Adrenal gland (tissue), 12 donors: ENCODE measurements around the gene SLC25A21. TPM values are rescaled to one million over a fixed set of nuclear protein-coding genes. Genes with fewer than 3 reads are reported as not detected.

ENCODE experiments used
- DNase-seq, 7 donors: peaks; one replicate each; pipeline ENCODE4 v3.0.0-alpha.2; 2019 to 2020
- H3K27ac ChIP-seq, 5 donors: fragments of 200-600 bp; sonication (generic) in 4 of 5; 1 replicate in 3 of 5; 2 replicates in 2 of 5; pipeline versions ENCODE4 v1.5.1 to v1.8.0; 2016 to 2020; ENCODE audit warnings: mild to moderate bottlenecking in 1 of 5
- H3K27me3 ChIP-seq: fragments of 200-600 bp; 2 replicates; pipeline ENCODE4 v1.8.0; 2021
- H3K36me3 ChIP-seq, 2 donors: fragments of 200-600 bp; replicated peaks in 1 of 2; 1 replicate in 1 of 2; 2 replicates in 1 of 2; pipeline versions ENCODE4 v1.5.1 to v1.8.0; 2018 to 2022
- H3K4me1 ChIP-seq, 2 donors: fragments of 200-600 bp; replicated peaks in 1 of 2; 1 replicate in 1 of 2; 2 replicates in 1 of 2; pipeline versions ENCODE4 v1.5.1 to v1.8.0; 2018 to 2021
- H3K4me3 ChIP-seq, 4 donors: fragments of 200-600 bp; sonication (generic) in 3 of 4; one replicate each; pipeline ENCODE4 v1.5.1; 2016 to 2018
- H3K9me3 ChIP-seq, 3 donors: fragments of 200-600 bp; sonication (generic) in 1 of 3; replicated peaks in 1 of 3; 1 replicate in 2 of 3; 2 replicates in 1 of 3; pipeline versions ENCODE4 v1.5.1 to v1.8.0; 2016 to 2021
- POLR2A ChIP-seq, 2 donors: fragments of 450-650 bp; IDR thresholded peaks; one replicate each; pipeline ENCODE4 v1.6.1; 2017; ENCODE audit warnings: antibody characterized with exemption in 2 of 2, mild to moderate bottlenecking in 2 of 2, moderate library complexity in 1 of 2
- WGBS, 4 donors: extraction: QIAGEN DNeasy Blood & Tissue Kit in 2 of 4; methylation state at CpG; one replicate each; pipeline versions ENCODE4 v1.1.5 to v1.1.7; 2013 to 2017; 5-methylcytosine and 5-hydroxymethylcytosine counted together
- intact Hi-C, 2 donors: fragments of 100-400 bp; cut with DNase I; formaldehyde crosslinking; loops; one replicate each; pipeline versions ENCODE4 v1.14.1 to v1.15.0; 2022 to 2023
- polyA plus RNA-seq, 3 donors: library from polyadenylated mRNA; stranded (reverse); fragments of 200-250 nt in 2 of 3; fragments of 350-450 nt in 1 of 3; fragmentation: Illumina TruSeq in 1 of 3; extraction: RNeasy Lipid Tissue Mini Kit (QIAGEN cat#74804) in 1 of 3; gene quantifications; one replicate each; pipeline ENCODE4 v1.2.3, GENCODE V29; 2013 to 2014
- total RNA-seq, 9 donors: library from RNA; depleted of rRNA in 4 of 9; stranded (reverse); fragments of >200 nt in 4 of 9; fragments of 120-200 nt in 1 of 9; fragmentation: NEBNext Ultra II Directional in 1 of 9; extraction: Animal tissue kit (Norgen Biotek cat#: 25700) in 1 of 9; gene quantifications; one replicate each; pipeline versions ENCODE4 v1.1.0 to v1.2.4, GENCODE V29; 2013 to 2023
- TF ChIP-seq, protein P1 (sequence below), 6 experiments: fragments of 450-650 bp in 4 of 6; fragments of 200-600 bp in 2 of 6; sonication (generic) in 1 of 6; IDR thresholded peaks; 1 replicate in 5 of 6; 2 replicates in 1 of 6; pipeline versions ENCODE4 v1.5.1 to v1.8.0; 2016 to 2021; ENCODE audit warnings: antibody characterized with exemption in 6 of 6, mild to moderate bottlenecking in 2 of 6, moderate library complexity in 1 of 6
- donor health status: healthy with polysubstance abuse.
- donor health status: Bipolar disorder and iron deficiency.
- donor health status: DM: yes; HTN: yes; CAD: no.
- donor health status: DM: no; HTN: no; CAD: no.
- donor health status: DM: no; HTN: no; CAD: no.
- donor health status: DM: yes; HTN: yes; CAD: no.

The SLC25A21 gene
- total and polyA plus RNA-seq, 12 donors, result 0.14 to 3.8 (median 0.56) TPM

DNA sequence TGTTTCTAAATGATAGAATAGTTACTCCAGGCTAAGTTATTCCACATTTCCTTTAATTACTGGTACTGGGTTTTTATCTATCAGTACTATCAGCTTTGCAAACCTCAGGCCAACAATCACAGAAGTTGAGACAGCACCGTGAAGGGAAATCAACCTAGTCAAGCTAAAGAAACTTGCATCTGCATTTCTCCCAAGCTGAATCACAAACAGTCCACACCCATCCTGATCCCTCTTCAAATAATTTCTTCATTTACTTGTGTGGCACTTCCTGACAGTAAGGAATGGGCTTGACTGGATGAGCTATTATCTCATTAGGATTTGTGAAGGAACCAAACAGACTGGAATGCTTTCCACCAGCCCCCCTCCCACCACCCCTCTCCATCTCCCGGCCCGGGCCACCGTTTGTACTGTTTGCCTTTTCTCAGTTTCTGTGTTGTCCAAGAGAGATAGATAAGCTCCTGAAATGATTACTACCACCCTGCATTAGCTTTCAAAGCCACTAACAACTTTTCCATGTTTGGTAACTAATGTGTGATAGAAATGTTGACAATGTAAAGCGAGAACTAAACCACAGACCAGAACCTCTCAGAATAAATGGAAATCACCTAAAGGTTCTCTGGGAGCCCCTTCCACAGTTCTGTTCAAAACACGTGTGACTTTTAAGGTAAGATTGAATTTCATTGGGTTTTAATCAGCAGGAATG is 236.3 kb downstream of the SLC25A21 start:
- H3K27me3 ChIP-seq, result no peaks in the 10 kb centered on the region
- H3K36me3 ChIP-seq, result no peaks in the 10 kb centered on the region
- no peaks in the 10 kb centered on the region for H3K9me3 ChIP-seq
- intact Hi-C loops, result loop anchor here in 1 of 2 donors (10.0 kb wide), 1 partner anchor 281 kb away; no protein-coding TSS in a partner anchor
- TF ChIP-seq, protein P1, sequence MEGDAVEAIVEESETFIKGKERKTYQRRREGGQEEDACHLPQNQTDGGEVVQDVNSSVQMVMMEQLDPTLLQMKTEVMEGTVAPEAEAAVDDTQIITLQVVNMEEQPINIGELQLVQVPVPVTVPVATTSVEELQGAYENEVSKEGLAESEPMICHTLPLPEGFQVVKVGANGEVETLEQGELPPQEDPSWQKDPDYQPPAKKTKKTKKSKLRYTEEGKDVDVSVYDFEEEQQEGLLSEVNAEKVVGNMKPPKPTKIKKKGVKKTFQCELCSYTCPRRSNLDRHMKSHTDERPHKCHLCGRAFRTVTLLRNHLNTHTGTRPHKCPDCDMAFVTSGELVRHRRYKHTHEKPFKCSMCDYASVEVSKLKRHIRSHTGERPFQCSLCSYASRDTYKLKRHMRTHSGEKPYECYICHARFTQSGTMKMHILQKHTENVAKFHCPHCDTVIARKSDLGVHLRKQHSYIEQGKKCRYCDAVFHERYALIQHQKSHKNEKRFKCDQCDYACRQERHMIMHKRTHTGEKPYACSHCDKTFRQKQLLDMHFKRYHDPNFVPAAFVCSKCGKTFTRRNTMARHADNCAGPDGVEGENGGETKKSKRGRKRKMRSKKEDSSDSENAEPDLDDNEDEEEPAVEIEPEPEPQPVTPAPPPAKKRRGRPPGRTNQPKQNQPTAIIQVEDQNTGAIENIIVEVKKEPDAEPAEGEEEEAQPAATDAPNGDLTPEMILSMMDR (IDR thresholded peaks at IDR 0.05), result no peak
- TF ChIP-seq POLR2A (IDR thresholded peaks at IDR 0.05), result no peak
- H3K4me1 ChIP-seq, result no peaks in the 10 kb centered on the region
- WGBS, 4 donors, result 57 to 76% (median 65%) methylated on average over 6 of the region's 6 CpGs
- no peak for DNase-seq
- H3K4me3 ChIP-seq, result no peak overlapping the region
- H3K27ac ChIP-seq, result no peak overlapping the region

DNA sequence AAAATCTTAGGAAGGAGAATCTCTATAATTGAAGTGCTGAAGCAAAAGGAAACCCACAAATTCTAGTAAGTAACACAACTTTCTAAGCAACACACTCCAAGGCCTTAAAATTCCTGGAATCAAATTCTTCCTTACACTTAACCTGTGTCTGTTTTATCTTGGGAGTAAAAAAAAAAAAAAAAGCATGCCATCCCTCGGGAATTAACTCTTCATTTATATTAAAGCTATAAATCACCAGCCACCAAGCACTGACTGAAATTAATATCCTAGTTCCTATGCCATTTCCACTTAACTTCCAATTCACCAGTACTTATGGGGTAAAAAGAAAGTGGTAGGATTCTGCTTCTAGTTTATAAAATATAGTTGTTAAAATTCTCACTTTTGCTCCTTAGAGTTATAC is 238.1 kb downstream of the SLC25A21 start:
- H3K36me3 ChIP-seq, result no peaks in the 10 kb centered on the region
- intact Hi-C loops, result loop anchor here in 1 of 2 donors (10.0 kb wide), 1 partner anchor 280 kb away; no protein-coding TSS in a partner anchor
- DNase-seq, result no peak
- H3K4me3 ChIP-seq, result no peak overlapping the region
- no peaks in the 10 kb centered on the region for H3K27me3 ChIP-seq
- no peaks in the 10 kb centered on the region for H3K4me1 ChIP-seq
- no peak for TF ChIP-seq POLR2A (IDR thresholded peaks at IDR 0.05)
- TF ChIP-seq, protein P1 (IDR thresholded peaks at IDR 0.05), result no peak
- no peaks in the 10 kb centered on the region for H3K9me3 ChIP-seq
- WGBS, 4 donors, result 46 to 71% (median 54%) methylated on average over 1 of the region's 1 CpG
- H3K27ac ChIP-seq, result no peak overlapping the region

DNA sequence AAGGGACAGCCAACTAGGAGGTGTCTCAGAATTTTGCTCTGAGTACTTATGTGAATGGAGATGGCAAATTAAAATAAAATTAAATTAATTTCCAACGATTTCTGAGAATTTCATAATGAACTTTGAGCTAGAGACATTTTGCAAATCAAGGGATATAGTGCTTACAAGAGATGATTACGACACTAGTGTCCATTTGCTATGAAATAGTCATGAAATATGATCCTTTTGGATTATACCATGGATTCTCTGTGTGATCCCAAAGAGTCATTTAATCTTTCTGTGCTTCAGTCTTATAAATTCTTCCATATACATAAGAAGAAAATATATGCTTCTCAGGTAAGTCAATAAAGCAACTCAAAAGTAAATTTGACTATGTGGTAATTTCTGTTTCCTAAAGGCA is 240.6 kb downstream of the SLC25A21 start:
- H3K36me3 ChIP-seq, result no peaks in the 10 kb centered on the region
- TF ChIP-seq, protein P1 (IDR thresholded peaks at IDR 0.05), result no peak
- TF ChIP-seq POLR2A (IDR thresholded peaks at IDR 0.05), result no peak
- H3K27ac ChIP-seq, result no peak overlapping the region
- H3K4me1 ChIP-seq, result no peaks in the 10 kb centered on the region
- intact Hi-C loops, result loop anchor here in 1 of 2 donors (10.0 kb wide), 1 partner anchor 277 kb away; no protein-coding TSS in a partner anchor
- WGBS, 4 donors, result 71 to 78% (median 73%) methylated on average over 2 of the region's 2 CpGs
- H3K27me3 ChIP-seq, result no peaks in the 10 kb centered on the region
- H3K9me3 ChIP-seq, result no peaks in the 10 kb centered on the region
- H3K4me3 ChIP-seq, result no peak overlapping the region
- no peak for DNase-seq

DNA sequence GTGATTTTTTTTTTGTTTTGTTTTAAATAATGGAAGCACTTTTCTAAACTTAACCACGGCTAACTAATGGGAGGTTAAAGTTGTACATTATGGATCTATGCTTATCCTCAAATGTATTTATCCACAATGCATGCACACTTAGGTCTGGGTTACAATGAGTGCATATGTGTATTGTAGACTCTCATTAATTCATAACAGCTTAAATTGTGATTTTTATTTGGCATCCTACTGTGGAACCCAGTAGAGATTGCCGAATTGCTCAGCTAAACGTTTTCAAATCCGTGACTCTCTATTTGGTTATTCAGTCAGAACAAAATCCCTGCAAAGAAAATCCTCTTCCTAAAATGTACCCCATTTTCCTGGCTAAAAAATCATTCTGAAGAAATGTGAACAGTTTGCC is 244.0 kb downstream of the SLC25A21 start:
- no peaks in the 10 kb centered on the region for H3K9me3 ChIP-seq
- H3K27me3 ChIP-seq, result no peaks in the 10 kb centered on the region
- no peak overlapping the region for H3K4me3 ChIP-seq
- intact Hi-C loops, result no loop called here
- WGBS, 4 donors, result 75 to 83% (median 79%) methylated on average over 4 of the region's 4 CpGs
- no peak overlapping the region for H3K27ac ChIP-seq
- no peaks in the 10 kb centered on the region for H3K36me3 ChIP-seq
- TF ChIP-seq, protein P1 (IDR thresholded peaks at IDR 0.05), result no peak
- TF ChIP-seq POLR2A (IDR thresholded peaks at IDR 0.05), result no peak
- no peak for DNase-seq
- H3K4me1 ChIP-seq, result no peaks in the 10 kb centered on the region
